PC-3 (cell line): Measurements from ENCODE around the gene MKLN1.

Experiments
- CTCF ChIP-seq: fragments of 300-600 bp; sonication (generic); conservative IDR thresholded peaks from 2 replicates; pipeline ENCODE4 v1.5.1; 2017; ENCODE audit warnings: antibody characterized with exemption, low read depth, mild to moderate bottlenecking, low read length
- EZH2 ChIP-seq: fragments of 300-600 bp; sonication (generic); IDR thresholded peaks from one replicate; pipeline ENCODE4 v1.6.1; 2017; ENCODE audit warnings: antibody characterized with exemption, mild to moderate bottlenecking, low read length; ENCODE audit not compliant: unreplicated experiment
- EZH2phosphoT487 ChIP-seq: fragments of 300-600 bp; sonication (generic); IDR thresholded peaks from 2 replicates; pipeline ENCODE4 v1.6.1; 2018; ENCODE audit warnings: mild to moderate bottlenecking, antibody characterized with exemption, low read length, borderline replicate concordance

GRCh38 chr7:131281266-131282048 lies 46.2 kb upstream of the MKLN1 start:
- TF ChIP-seq CTCF (no peak), EZH2 (no peak), EZH2phosphoT487 (no peak)
